Spleen (tissue), 7 donors: ENCODE measurements around the gene TCAIM.

Experiments used
- POLR2AphosphoS5 ChIP-seq, 3 donors: sonication (generic); formaldehyde crosslinking; IDR thresholded peaks; one replicate each; pipeline ENCODE4 v1.5.1; 2017; ENCODE audit warnings: antibody characterized with exemption in 3 of 3
- TF ChIP-seq, protein P1 (sequence below), 11 experiments: fragments of 200-600 bp in 7 of 11; fragments of 450-650 bp in 4 of 11; sonication (generic) in 4 of 11; IDR thresholded peaks in 8 of 11; conservative IDR thresholded peaks in 3 of 11; 1 replicate in 7 of 11; 2 replicates in 4 of 11; pipeline versions ENCODE4 v1.4.0 to v1.8.0; 2016 to 2021; ENCODE audit warnings: antibody characterized with exemption in 11 of 11, inconsistent platforms in 4 of 11, mild to moderate bottlenecking in 1 of 11
- donor health status: DM: no; HTN: no; CAD: no; lungs with moderate emphysema.
- donor health status: DM: no; HTN: no; CAD: no.
- donor health status: DM: no; HTN: no; CAD: no.

DNA sequence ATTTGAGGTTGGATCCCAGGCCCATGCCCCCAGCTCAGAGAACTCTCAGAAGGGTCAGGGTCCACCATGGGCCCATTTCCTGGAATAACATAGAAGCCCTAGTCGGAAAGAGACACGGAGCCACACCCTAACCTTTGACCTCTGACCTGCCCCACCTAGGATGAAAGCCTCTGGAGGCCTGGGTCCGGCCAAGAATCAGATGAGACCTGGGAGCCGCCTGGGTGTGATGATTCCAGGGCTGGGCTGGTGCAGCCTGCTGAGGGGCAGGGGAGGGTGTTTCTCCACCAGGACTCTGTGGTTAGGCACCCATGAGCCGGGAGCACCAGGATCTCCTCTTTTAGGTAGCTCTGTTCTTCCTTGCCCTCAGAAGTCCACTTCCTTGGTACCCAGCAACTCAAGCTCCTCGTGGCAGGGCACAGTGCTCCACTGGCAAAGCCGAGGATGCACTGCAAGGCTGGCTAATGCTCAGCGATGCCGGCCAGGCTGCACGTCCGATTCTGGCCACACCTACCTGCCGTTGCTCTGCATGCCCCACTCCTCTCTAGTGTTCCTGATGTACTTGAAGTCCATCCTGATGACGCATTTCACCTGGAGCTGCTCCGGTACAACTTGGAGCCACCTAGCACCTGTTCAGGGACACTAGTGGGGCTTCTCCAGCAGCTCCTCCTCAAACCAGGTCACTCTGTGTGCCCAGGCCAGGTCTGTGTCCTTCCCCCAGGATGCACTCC is 81.5 kb downstream of the TCAIM start:
- TF ChIP-seq POLR2AphosphoS5 (IDR thresholded peaks at IDR 0.05): no peak
- TF ChIP-seq, protein P1, sequence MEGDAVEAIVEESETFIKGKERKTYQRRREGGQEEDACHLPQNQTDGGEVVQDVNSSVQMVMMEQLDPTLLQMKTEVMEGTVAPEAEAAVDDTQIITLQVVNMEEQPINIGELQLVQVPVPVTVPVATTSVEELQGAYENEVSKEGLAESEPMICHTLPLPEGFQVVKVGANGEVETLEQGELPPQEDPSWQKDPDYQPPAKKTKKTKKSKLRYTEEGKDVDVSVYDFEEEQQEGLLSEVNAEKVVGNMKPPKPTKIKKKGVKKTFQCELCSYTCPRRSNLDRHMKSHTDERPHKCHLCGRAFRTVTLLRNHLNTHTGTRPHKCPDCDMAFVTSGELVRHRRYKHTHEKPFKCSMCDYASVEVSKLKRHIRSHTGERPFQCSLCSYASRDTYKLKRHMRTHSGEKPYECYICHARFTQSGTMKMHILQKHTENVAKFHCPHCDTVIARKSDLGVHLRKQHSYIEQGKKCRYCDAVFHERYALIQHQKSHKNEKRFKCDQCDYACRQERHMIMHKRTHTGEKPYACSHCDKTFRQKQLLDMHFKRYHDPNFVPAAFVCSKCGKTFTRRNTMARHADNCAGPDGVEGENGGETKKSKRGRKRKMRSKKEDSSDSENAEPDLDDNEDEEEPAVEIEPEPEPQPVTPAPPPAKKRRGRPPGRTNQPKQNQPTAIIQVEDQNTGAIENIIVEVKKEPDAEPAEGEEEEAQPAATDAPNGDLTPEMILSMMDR (IDR thresholded peaks at IDR 0.05 in 8 of 11, conservative IDR thresholded peaks at IDR 0.05 in 3 of 11): no peak
